ENCODE measurements around the gene SNAI3. TPM values are rescaled to one million over a fixed set of nuclear protein-coding genes. Genes with fewer than 3 reads are reported as not detected.

The SNAI3 gene
- total and polyA plus RNA-seq, 12 donors = 0.21 to 8.6 (median 1.3) TPM

DNA sequence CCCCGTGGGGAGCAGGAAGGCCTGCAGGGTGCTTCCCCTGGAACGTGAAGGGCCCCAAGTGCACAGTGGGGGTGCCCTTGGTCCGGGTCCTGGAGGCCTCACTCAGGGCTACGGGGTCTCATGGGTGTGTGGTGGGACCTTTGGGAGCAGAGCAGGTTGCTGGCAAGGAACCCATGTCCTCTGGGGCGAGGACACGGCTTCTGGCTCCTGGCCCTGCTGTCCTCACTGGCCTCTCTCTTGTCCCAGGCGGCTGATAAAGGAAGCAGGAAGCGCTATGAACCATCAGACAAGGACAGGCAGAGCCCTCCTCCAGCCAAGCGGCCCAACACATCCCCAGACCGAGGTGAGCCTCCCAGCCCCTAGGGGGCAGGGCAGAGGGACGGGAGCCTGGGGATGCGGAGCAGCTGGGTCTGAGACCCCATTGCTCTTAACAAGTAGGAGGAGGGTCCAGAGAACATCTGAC, 57.8 kb downstream of the SNAI3 start:
- Histone ChIP-seq H3K4me3 (no peak overlapping the region), H3K4me1 (peaks cover 4 to 26% (median 12%) of the 10 kb centered on the region in 9 donors), H3K27me3 (no peaks in the 10 kb centered on the region), H3K27ac (peak overlapping the region in 9 of 10 donors; percentile 35 to 79 (median 62)), H3K9me3 (no peaks in the 10 kb centered on the region), H3K36me3 (peaks cover 0 to 95% (median 46%) of the 10 kb centered on the region in 9 donors)
- WGBS, 2 donors = 22% methylated on average over 12 of the region's 12 CpGs
- intact Hi-C loops (cut with DNase I) = no loop called here
- DNase-seq (peak; percentile 73 to 75), ATAC-seq (peak; percentile 78 to 92 (median 86))
- TF ChIP-seq, protein P1, sequence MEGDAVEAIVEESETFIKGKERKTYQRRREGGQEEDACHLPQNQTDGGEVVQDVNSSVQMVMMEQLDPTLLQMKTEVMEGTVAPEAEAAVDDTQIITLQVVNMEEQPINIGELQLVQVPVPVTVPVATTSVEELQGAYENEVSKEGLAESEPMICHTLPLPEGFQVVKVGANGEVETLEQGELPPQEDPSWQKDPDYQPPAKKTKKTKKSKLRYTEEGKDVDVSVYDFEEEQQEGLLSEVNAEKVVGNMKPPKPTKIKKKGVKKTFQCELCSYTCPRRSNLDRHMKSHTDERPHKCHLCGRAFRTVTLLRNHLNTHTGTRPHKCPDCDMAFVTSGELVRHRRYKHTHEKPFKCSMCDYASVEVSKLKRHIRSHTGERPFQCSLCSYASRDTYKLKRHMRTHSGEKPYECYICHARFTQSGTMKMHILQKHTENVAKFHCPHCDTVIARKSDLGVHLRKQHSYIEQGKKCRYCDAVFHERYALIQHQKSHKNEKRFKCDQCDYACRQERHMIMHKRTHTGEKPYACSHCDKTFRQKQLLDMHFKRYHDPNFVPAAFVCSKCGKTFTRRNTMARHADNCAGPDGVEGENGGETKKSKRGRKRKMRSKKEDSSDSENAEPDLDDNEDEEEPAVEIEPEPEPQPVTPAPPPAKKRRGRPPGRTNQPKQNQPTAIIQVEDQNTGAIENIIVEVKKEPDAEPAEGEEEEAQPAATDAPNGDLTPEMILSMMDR (IDR thresholded peaks at IDR 0.05) = peak; percentile 35 to 70 (median 56)

Small RNA genes lying within 50 kb of the gene (microRNA-seq; reads per million reads assigned to microRNA genes)
- gene MIR4722 = 0 reads per million in 2 donors

Other genes starting within 250 kb of the SNAI3 start
- 1 to 10 TPM; 3.2 to 6.0 (median 4.4) TPM for gene ZFPM1, start 233.2 kb downstream of the SNAI3 start, total RNA-seq
- 10 to 100 TPM in 1 of 2 donors, 1 to 10 TPM in 1; 2.0 to 10.4 TPM for gene ZFPM1, start 233.2 kb downstream of the SNAI3 start, polyA plus RNA-seq
- 10 to 100 TPM; 18.3 to 28.7 (median 22.0) TPM for gene ZC3H18, start 116.1 kb downstream of the SNAI3 start, total RNA-seq
- 10 to 100 TPM; 18.4 to 22.7 TPM for gene ZC3H18, start 116.1 kb downstream of the SNAI3 start, polyA plus RNA-seq
- gene IL17C, start 47.9 kb downstream of the SNAI3 start, total RNA-seq = not detected
- gene IL17C, start 47.9 kb downstream of the SNAI3 start, polyA plus RNA-seq = not detected
- 100 to 1,000 TPM in 1 of 10 donors, 10 to 100 TPM in 9; 13.0 to 117 (median 27.7) TPM for gene CYBA, start 35.5 kb downstream of the SNAI3 start, total RNA-seq
- gene CYBA, start 35.5 kb downstream of the SNAI3 start, polyA plus RNA-seq = 10 to 100 TPM; 72.2 to 90.0 TPM
- 10 to 100 TPM; 15.5 to 25.5 (median 20.2) TPM for gene MVD, start 23.4 kb downstream of the SNAI3 start, total RNA-seq
- gene MVD, start 23.4 kb downstream of the SNAI3 start, polyA plus RNA-seq = 10 to 100 TPM; 34.1 to 36.3 TPM
- gene RNF166, start 19.9 kb upstream of the SNAI3 start, total RNA-seq = 10 to 100 TPM; 11.8 to 19.1 (median 14.3) TPM
- 10 to 100 TPM; 13.0 to 38.0 TPM for gene RNF166, start 19.9 kb upstream of the SNAI3 start, polyA plus RNA-seq
- 10 to 100 TPM; 11.8 to 17.3 (median 13.2) TPM for gene CTU2, start 20.0 kb upstream of the SNAI3 start, total RNA-seq
- 10 to 100 TPM; 22.3 to 22.6 TPM for gene CTU2, start 20.0 kb upstream of the SNAI3 start, polyA plus RNA-seq
- 10 to 100 TPM; 12.3 to 38.0 (median 16.4) TPM for gene PIEZO1, start 98.7 kb upstream of the SNAI3 start, total RNA-seq
- 10 to 100 TPM; 51.3 to 78.2 TPM for gene PIEZO1, start 98.7 kb upstream of the SNAI3 start, polyA plus RNA-seq
- gene CDT1, start 117.3 kb upstream of the SNAI3 start, total RNA-seq = 1 to 10 TPM in 4 of 10 donors, under 1 TPM in 6; 0.21 to 2.6 (median 0.58) TPM
- under 1 TPM; 0.15 to 0.22 TPM for gene CDT1, start 117.3 kb upstream of the SNAI3 start, polyA plus RNA-seq
- gene APRT, start 125.4 kb upstream of the SNAI3 start, total RNA-seq = 10 to 100 TPM; 20.8 to 58.0 (median 35.4) TPM
- 100 to 1,000 TPM in 1 of 2 donors, 10 to 100 TPM in 1; 68.4 to 166 TPM for gene APRT, start 125.4 kb upstream of the SNAI3 start, polyA plus RNA-seq
- 10 to 100 TPM; 11.5 to 18.7 (median 13.8) TPM for gene GALNS, start 170.4 kb upstream of the SNAI3 start, total RNA-seq
- gene GALNS, start 170.4 kb upstream of the SNAI3 start, polyA plus RNA-seq = 10 to 100 TPM; 13.3 to 17.6 TPM
- 10 to 100 TPM; 44.5 to 58.0 (median 50.9) TPM for gene TRAPPC2L, start 170.6 kb upstream of the SNAI3 start, total RNA-seq
- 10 to 100 TPM; 37.5 to 63.3 TPM for gene TRAPPC2L, start 170.6 kb upstream of the SNAI3 start, polyA plus RNA-seq
- under 1 TPM in 1 of 10 donors, not detected in 9; 0.21 TPM for gene PABPN1L, start 180.2 kb upstream of the SNAI3 start, total RNA-seq
- gene PABPN1L, start 180.2 kb upstream of the SNAI3 start, polyA plus RNA-seq = not detected